ENCODE results near the gene LRRC4C. TPM values are rescaled to one million over a fixed set of nuclear protein-coding genes. Genes with fewer than 3 reads are reported as not detected.

The LRRC4C gene
- total and polyA plus RNA-seq, 10 of the 15 experiments (the other 5 are each of a cell fraction or from before 2014, with no cell fraction given) = 1.5 TPM; not detected in 9

- no peak for TF ChIP-seq NR2C2 (IDR thresholded peaks at IDR 0.05; ENCODE audit: borderline replicate concordance, control insufficient read depth, insufficient read length, low read depth)
- no peak for TF ChIP-seq BHLHE40 (IDR thresholded peaks at IDR 0.05; ENCODE audit: borderline replicate concordance in 1 of 2, low read depth in 2 of 2, low read length in 1 of 2)
- TF ChIP-seq TCF3 (IDR thresholded peaks at IDR 0.05; ENCODE audit: borderline replicate concordance, insufficient read depth, low read depth, low read length) = no peak
- peak; percentile 55 for TF ChIP-seq SMC3 (IDR thresholded peaks at IDR 0.05; ENCODE audit: borderline replicate concordance, low read length)
Observed at GRCh38 chr11:41431784-41432183, 27.7 kb downstream of the LRRC4C start (continued).

- H3K4me1 ChIP-seq (ENCODE audit: control insufficient read depth, insufficient read depth, low read length) = no peaks in the 10 kb centered on the region
- intact Hi-C loops (cut with micrococcal nuclease; ENCODE audit: unreplicated experiment) (loop anchor here (5.0 kb wide), 1 partner anchor 113 kb away; no protein-coding TSS in a partner anchor), in situ Hi-C loops (cut with MboI) (no loop called here)
- H3K9me3 ChIP-seq (replicated peaks; ENCODE audit: control insufficient read depth, insufficient read depth, low read length) = no peaks in the 10 kb centered on the region
- BruUV-seq (replicated peaks) = no TSS peak
- H3K79me2 ChIP-seq (ENCODE audit: control insufficient read depth, insufficient read depth, low read length) = no peaks in the 10 kb centered on the region
- H2AFZ ChIP-seq (ENCODE audit: control insufficient read depth, low read depth, low read length) = no peak overlapping the region
- ChIA-PET RAD21 (ENCODE audit: unreplicated experiment) (interaction anchor here (2.7 kb wide), 1 partner anchor 9 kb away, joined by 18 read pairs; no protein-coding TSS in a partner anchor), CTCF (interaction anchor here (2.7 kb wide), 1 partner anchor 8 kb away, joined by 9 read pairs; no protein-coding TSS in a partner anchor), POLR2A (no interaction called here), SMC1A (ENCODE audit: uncharacterized antibody, unreplicated experiment) (interaction anchor here (1.0 to 3.1 kb wide), 2 partner anchors 10 to 17 kb away, joined by 4 to 12 read pairs; no protein-coding TSS in a partner anchor)
- no peak overlapping the region for H3K4me3 ChIP-seq
- no peak overlapping the region for H3K9ac ChIP-seq (ENCODE audit: control insufficient read depth, insufficient read depth, low read length)
- 80% methylated on average over 4 of the region's 4 CpGs for WGBS (ENCODE audit: insufficient coverage, insufficient replicate concordance, low lambda C conversion rate, missing lambda C conversion rate)
- H4K20me1 ChIP-seq (ENCODE audit: control insufficient read depth, insufficient read depth) = no peaks in the 10 kb centered on the region
- FAIRE-seq (no peak), ATAC-seq (no peak), DNase-seq (ENCODE audit: low read depth, low spot score) (no peak)
- H3K4me2 ChIP-seq (ENCODE audit: control insufficient read depth, insufficient read depth) = no peak overlapping the region
- no peak overlapping the region for H3K27ac ChIP-seq (ENCODE audit: control insufficient read depth, insufficient read depth)
- H3K27me3 ChIP-seq (replicated peaks in 1 of 2; ENCODE audit: control insufficient read depth in 2 of 2, insufficient read depth in 2 of 2, low read length in 1 of 2) = no peaks in the 10 kb centered on the region; a peak in 1 of 4 replicates
- no peak for TF ChIP-seq TARDBP (IDR thresholded peaks at IDR 0.05; ENCODE audit: borderline replicate concordance)
- no peak for TF ChIP-seq CUX1 (IDR thresholded peaks at IDR 0.05; ENCODE audit: insufficient replicate concordance, low read depth, low read length)
- TF ChIP-seq EED (IDR thresholded peaks at IDR 0.05; ENCODE audit: low read depth) = no peak
- TF ChIP-seq ELK1 (IDR thresholded peaks at IDR 0.05; ENCODE audit: low read depth, low read length) = no peak
- no peaks in the 10 kb centered on the region for H3K36me3 ChIP-seq (ENCODE audit: control insufficient read depth in 2 of 2, insufficient read depth in 2 of 2, low read length in 1 of 2)
Observed at GRCh38 chr11:41419901-41420300, 39.6 kb downstream of the LRRC4C start.
